DOHH2 (cell line): ENCODE data around the gene PRKCD.

Source experiments
- H3F3A ChIP-seq: fragments of 200-600 bp; sonication (generic), shearing (Covaris generic); 2 replicates; pipeline ENCODE4 v1.6.0; 2016; ENCODE audit warnings: antibody characterized with exemption, mild to moderate bottlenecking; ENCODE audit not compliant: control insufficient read depth, insufficient read depth
- H3K27ac ChIP-seq: fragments of 200-600 bp; sonication (generic); 2 replicates; pipeline ENCODE4 v1.5.1; 2014; ENCODE audit warnings: low read depth, mild to moderate bottlenecking, low read length, moderate library complexity
- H3K27me3 ChIP-seq: fragments of 200-600 bp; sonication (generic); 2 replicates; pipeline ENCODE4 v1.6.1; 2014; ENCODE audit warnings: mild to moderate bottlenecking, low read length, mixed read lengths; ENCODE audit not compliant: control insufficient read depth
- H3K36me3 ChIP-seq: fragments of 200-600 bp; sonication (generic); 2 replicates; pipeline ENCODE4 v1.6.1; 2014; ENCODE audit warnings: mild to moderate bottlenecking, low read length, moderate library complexity, mixed read lengths; ENCODE audit not compliant: control insufficient read depth
- H3K4me1 ChIP-seq: fragments of 200-600 bp; sonication (generic); 2 replicates; pipeline ENCODE4 v1.6.1; 2014; ENCODE audit warnings: mild to moderate bottlenecking, low read length, mixed read lengths; ENCODE audit not compliant: control insufficient read depth
- H3K4me2 ChIP-seq: fragments of 200-600 bp; sonication (generic); 2 replicates; pipeline ENCODE4 v1.6.0; 2014; ENCODE audit warnings: mild to moderate bottlenecking, low read length, moderate library complexity
- H3K4me3 ChIP-seq: fragments of 200-600 bp; sonication (generic); 2 replicates; pipeline ENCODE4 v1.5.1; 2014; ENCODE audit warnings: mild to moderate bottlenecking, low read length, mixed read lengths
- H3K79me2 ChIP-seq: fragments of 200-600 bp; sonication (generic); 2 replicates; pipeline ENCODE4 v1.6.1; 2014; ENCODE audit warnings: mild to moderate bottlenecking, low read length, mixed read lengths; ENCODE audit not compliant: control insufficient read depth
- H3K9me2 ChIP-seq: fragments of 200-600 bp; sonication (generic); replicated peaks from 2 replicates; pipeline ENCODE4 v1.6.1; 2014; ENCODE audit warnings: mild to moderate bottlenecking, low read length, mixed read lengths; ENCODE audit not compliant: control insufficient read depth
- H3K9me3 ChIP-seq: fragments of 200-600 bp; sonication (generic); 2 replicates; pipeline ENCODE4 v1.6.1; 2014; ENCODE audit warnings: antibody characterized with exemption, low read length, mixed read lengths; ENCODE audit not compliant: control insufficient read depth, insufficient read depth
- H4K20me1 ChIP-seq: fragments of 200-600 bp; sonication (generic); 2 replicates; pipeline ENCODE4 v1.6.0; 2014; ENCODE audit warnings: low read depth, mild to moderate bottlenecking, antibody characterized with exemption, low read length, moderate library complexity; ENCODE audit not compliant: control insufficient read depth, insufficient read depth
- EZH2phosphoT487 ChIP-seq: fragments of 200-600 bp; sonication (generic); IDR thresholded peaks from 2 replicates; pipeline ENCODE4 v1.6.1; 2017; ENCODE audit warnings: borderline replicate concordance, mild to moderate bottlenecking, antibody characterized with exemption, low read length, moderate library complexity, mixed read lengths
- TF ChIP-seq, protein P1 (sequence below): fragments of 200-600 bp; sonication (generic); IDR thresholded peaks from one replicate; pipeline ENCODE4 v1.5.1; 2014; ENCODE audit warnings: antibody characterized with exemption, mild to moderate bottlenecking, low read depth, low read length; ENCODE audit not compliant: poor library complexity, severe bottlenecking

Gene PRKCD

DNA sequence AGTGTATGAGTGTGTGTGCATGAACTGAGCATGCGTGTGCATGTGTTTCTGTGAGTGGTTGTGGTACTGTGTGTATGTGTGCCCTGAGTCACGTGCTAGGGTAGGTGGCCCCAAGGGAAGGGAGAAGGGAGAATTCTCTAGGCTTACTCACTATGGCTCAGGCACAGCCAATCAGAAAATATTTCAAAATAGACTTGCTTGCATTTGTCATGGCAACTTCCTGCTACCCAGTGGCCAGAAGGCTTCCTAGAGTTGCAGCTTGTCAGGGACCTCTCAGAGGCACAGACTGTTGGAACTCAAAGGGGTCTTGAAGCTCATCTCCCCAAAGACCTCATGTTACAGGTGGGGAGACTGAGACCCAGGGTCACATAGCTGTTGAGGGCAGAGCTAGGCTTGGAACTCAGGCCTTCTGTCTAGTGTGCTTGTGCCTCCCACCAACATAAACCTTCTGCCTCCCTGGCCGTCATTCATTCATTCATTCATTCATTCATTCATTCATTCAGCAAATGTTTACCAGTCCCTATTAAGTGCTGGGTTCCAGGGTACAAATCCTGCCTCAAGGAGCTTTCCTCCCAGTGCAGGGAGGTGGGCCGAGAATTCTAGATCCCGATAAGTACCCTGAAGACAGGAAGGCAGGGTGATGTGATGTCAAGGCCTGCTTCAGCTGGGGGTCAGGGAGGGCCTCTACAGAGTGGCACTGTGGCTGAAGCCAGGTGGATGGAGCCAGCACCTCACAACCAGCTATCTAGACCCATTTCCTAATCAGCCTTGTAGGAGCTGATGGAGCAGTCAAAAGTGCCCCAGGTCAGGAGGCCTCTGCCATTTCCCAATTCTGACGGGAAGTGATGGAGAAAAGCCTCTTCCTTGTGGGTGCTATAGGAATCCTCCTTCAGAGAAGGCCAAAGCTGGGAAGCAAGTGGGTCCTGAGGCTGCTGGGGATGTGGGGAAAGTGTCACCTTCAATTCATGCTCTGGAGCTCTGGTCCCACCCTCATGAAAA is 19.9 kb upstream of the PRKCD start:
- no peaks in the 10 kb centered on the region for H3K9me2 ChIP-seq
- H3K4me1 ChIP-seq: peaks cover 29% of the 10 kb centered on the region
- no peaks in the 10 kb centered on the region for H3F3A ChIP-seq
- H3K79me2 ChIP-seq: no peaks in the 10 kb centered on the region
- no peaks in the 10 kb centered on the region for H3K36me3 ChIP-seq
- TF ChIP-seq, protein P1, sequence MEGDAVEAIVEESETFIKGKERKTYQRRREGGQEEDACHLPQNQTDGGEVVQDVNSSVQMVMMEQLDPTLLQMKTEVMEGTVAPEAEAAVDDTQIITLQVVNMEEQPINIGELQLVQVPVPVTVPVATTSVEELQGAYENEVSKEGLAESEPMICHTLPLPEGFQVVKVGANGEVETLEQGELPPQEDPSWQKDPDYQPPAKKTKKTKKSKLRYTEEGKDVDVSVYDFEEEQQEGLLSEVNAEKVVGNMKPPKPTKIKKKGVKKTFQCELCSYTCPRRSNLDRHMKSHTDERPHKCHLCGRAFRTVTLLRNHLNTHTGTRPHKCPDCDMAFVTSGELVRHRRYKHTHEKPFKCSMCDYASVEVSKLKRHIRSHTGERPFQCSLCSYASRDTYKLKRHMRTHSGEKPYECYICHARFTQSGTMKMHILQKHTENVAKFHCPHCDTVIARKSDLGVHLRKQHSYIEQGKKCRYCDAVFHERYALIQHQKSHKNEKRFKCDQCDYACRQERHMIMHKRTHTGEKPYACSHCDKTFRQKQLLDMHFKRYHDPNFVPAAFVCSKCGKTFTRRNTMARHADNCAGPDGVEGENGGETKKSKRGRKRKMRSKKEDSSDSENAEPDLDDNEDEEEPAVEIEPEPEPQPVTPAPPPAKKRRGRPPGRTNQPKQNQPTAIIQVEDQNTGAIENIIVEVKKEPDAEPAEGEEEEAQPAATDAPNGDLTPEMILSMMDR: no peak
- TF ChIP-seq EZH2phosphoT487: no peak
- no peak overlapping the region for H3K27ac ChIP-seq
- H3K27me3 ChIP-seq: no peaks in the 10 kb centered on the region
- H3K4me2 ChIP-seq: peak overlapping the region; percentile 18; the same call in 1 of the 2 replicates
- no peaks in the 10 kb centered on the region for H4K20me1 ChIP-seq
- H3K4me3 ChIP-seq: no peak overlapping the region
- no peaks in the 10 kb centered on the region for H3K9me3 ChIP-seq

DNA sequence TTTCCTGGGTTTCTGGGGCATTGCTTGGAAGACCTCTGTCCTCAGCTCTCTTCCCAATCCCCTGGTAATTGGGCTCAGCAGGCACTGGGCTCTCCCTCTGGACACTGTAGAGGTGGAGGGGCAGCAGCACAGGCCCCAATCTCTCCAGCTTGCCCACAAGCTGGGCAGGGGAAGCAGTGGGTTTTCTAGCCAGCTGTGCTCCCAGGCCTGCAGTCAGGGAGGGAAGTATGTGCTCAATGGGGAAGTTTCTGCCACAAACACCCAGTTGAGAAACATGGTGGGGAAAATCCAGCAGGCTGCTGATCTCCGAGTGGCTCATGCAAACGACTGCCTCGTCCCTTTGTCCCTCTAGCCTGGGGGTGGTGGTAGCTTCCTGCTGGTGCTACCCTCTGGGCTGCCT is 18.0 kb upstream of the PRKCD start:
- Histone ChIP-seq H3K9me3 (no peaks in the 10 kb centered on the region), H3K27me3 (no peaks in the 10 kb centered on the region), H3K79me2 (no peaks in the 10 kb centered on the region), H4K20me1 (no peaks in the 10 kb centered on the region), H3K36me3 (no peaks in the 10 kb centered on the region), H3F3A (no peaks in the 10 kb centered on the region), H3K9me2 (no peaks in the 10 kb centered on the region), H3K27ac (no peak overlapping the region), H3K4me1 (peaks cover 16% of the 10 kb centered on the region), H3K4me2 (no peak overlapping the region), H3K4me3 (no peak overlapping the region)
- no peak for TF ChIP-seq EZH2phosphoT487
- TF ChIP-seq, protein P1: no peak

DNA sequence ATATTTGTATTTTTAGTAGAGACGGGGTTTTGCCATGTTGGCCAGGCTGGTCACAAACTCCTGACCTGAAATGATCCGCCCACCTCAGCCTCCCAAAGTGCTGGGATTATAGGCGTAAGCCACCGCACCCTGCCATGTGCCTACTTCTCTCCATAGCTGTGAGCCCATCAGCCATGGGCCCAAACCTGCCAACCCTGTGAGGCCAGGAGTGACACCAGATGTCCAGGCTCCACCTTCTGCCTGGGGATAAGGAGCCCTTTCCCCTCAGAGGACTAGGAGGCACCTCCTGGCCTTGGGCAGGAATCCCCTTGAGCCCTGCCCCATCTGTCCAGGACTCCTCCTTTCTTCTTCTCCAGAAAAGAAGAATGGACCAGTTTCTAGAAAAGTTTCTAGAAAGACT is 16.6 kb upstream of the PRKCD start:
- H3K27ac ChIP-seq: no peak overlapping the region
- no peaks in the 10 kb centered on the region for H3K36me3 ChIP-seq

More for the DNA sequence above, 16.6 kb upstream of the PRKCD start:
- H3K9me3 ChIP-seq: no peaks in the 10 kb centered on the region
- H3K4me2 ChIP-seq: no peak overlapping the region
- no peaks in the 10 kb centered on the region for H3K27me3 ChIP-seq
- H4K20me1 ChIP-seq: no peaks in the 10 kb centered on the region
- H3K9me2 ChIP-seq: no peaks in the 10 kb centered on the region
- no peaks in the 10 kb centered on the region for H3K79me2 ChIP-seq
- H3K4me1 ChIP-seq: peaks cover 15% of the 10 kb centered on the region
- H3F3A ChIP-seq: no peaks in the 10 kb centered on the region
- TF ChIP-seq EZH2phosphoT487: no peak
- TF ChIP-seq, protein P1: no peak
- no peak overlapping the region for H3K4me3 ChIP-seq
